ENCODE measurements around the gene SLC38A5.

- TF ChIP-seq CTCF (optimal IDR thresholded peaks at IDR 0.05 in 1 of 3, IDR thresholded peaks at IDR 0.05 in 1 of 3, conservative IDR thresholded peaks at IDR 0.05 in 1 of 3; ENCODE audit: extremely low read depth in 1 of 3, insufficient read depth in 2 of 3, low read length in 3 of 3) (no peak), EZH2 (IDR thresholded peaks at IDR 0.05; ENCODE audit: low read length) (no peak)
These were observed 1.1 kb downstream of the SLC38A5 start for GRCh38 chrX:48468693-48469691.

Measured in keratinocyte (primary cell).